Stimulated activated effector memory CD8-positive, alpha-beta T cell treated with anti-CD3 and anti-CD28 coated beads, Interleukin-12 subunit alpha, Interleukin-12 subunit beta, amount 100 ng/mL, for 72 hours (primary cell): ENCODE results near the gene HSBP1L1.
"Not testable (repeated sequence)": the region's sequence is repeated elsewhere in the genome, so short reads cannot be mapped to it uniquely, and the experiment has no call there.

Source experiments
- ATAC-seq: fragments of 150-1000 bp; cut with Tn5 transposase; 2 replicates; pipeline ENCODE4 v1.10.0; 2021
- DNase-seq, 2 donors: peaks; one replicate each; pipeline ENCODE4 v3.0.0; 2021 to 2022; ENCODE audit warnings: low spot score in 2 of 2
- H3K27ac Mint-ChIP-seq: one replicate; pipeline ENCODE4 v1.8.0; 2022; ENCODE audit warnings: mild to moderate bottlenecking, mixed read lengths
- H3K36me3 Mint-ChIP-seq: one replicate; pipeline ENCODE4 v1.8.0; 2022; ENCODE audit warnings: mild to moderate bottlenecking, mixed read lengths
- H3K4me1 Mint-ChIP-seq: one replicate; pipeline ENCODE4 v1.8.0; 2022; ENCODE audit warnings: mixed read lengths
- H3K4me3 Mint-ChIP-seq: one replicate; pipeline ENCODE4 v1.8.0; 2022; ENCODE audit warnings: mild to moderate bottlenecking, mixed read lengths
- H3K9me3 Mint-ChIP-seq: one replicate; pipeline ENCODE4 v1.8.0; 2022; ENCODE audit warnings: mixed read lengths

HSBP1L1 gene

DNA sequence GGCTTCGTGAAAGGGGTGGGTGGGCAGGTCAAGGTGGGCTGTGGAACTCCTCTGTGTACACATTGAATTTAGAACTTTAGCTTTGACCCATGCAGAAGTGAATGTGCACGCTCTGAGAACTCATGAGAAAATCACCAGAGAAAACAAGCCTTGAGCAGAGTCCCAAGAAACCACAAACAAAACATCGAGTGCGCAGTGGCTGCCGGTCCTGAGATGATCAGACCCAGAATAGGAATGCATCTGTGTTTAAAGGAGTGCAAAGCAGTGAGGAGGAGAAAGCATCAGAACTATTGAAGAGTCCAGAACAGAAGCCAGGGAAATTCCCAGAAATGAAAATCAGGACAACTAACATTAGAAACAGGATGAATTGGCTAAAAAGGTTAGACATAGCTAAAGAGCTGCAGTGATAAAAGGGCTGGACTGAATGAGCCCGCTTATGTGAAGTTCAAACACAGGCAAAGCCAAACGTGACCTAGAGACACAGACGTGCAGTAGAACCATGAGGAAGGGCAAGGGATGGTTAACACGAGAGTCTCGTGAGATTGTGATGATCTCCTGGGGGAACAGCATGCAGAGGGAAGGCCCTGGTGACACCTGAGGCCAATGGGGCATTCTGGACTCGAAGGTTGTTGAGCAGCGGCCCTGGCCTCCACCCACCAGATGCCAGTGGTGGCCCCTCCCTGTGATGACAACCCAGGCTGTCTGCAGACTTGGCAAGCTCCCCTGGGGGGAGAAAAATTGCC, 40.3 kb downstream of the HSBP1L1 start:
- DNase-seq (no peak), ATAC-seq (no peak)
- no peaks in the 10 kb centered on the region for H3K36me3 Mint-ChIP-seq
- no peak overlapping the region for H3K4me3 Mint-ChIP-seq
- no peak overlapping the region for H3K27ac Mint-ChIP-seq
- H3K4me1 Mint-ChIP-seq = peaks cover 7% of the 10 kb centered on the region
- H3K9me3 Mint-ChIP-seq = peaks cover 17% of the 10 kb centered on the region

DNA sequence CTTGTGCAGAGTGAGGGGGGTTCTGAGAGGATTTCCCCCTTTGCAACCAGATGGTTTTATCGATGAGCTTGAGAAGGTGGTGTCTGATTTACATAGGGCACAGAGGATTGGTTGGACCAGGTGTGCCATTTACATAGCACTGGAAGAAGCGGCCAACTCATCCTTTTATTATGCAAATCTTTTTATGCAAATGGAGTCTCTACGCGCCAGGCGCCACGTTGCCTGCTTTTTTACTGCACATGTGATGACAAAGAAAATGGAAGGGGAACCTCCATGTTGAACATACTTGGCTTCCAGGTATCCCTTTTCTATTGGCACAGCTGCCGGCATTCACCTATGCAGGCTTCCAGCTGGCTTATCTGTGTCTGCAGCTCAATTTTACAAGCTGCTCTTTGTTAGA, 42.3 kb downstream of the HSBP1L1 start:
- no peak overlapping the region for H3K27ac Mint-ChIP-seq
- DNase-seq (no peak), ATAC-seq (no peak)
- H3K9me3 Mint-ChIP-seq = peaks cover 14% of the 10 kb centered on the region
- H3K4me1 Mint-ChIP-seq = peaks cover 4% of the 10 kb centered on the region
- no peak overlapping the region for H3K4me3 Mint-ChIP-seq
- H3K36me3 Mint-ChIP-seq = no peaks in the 10 kb centered on the region

DNA sequence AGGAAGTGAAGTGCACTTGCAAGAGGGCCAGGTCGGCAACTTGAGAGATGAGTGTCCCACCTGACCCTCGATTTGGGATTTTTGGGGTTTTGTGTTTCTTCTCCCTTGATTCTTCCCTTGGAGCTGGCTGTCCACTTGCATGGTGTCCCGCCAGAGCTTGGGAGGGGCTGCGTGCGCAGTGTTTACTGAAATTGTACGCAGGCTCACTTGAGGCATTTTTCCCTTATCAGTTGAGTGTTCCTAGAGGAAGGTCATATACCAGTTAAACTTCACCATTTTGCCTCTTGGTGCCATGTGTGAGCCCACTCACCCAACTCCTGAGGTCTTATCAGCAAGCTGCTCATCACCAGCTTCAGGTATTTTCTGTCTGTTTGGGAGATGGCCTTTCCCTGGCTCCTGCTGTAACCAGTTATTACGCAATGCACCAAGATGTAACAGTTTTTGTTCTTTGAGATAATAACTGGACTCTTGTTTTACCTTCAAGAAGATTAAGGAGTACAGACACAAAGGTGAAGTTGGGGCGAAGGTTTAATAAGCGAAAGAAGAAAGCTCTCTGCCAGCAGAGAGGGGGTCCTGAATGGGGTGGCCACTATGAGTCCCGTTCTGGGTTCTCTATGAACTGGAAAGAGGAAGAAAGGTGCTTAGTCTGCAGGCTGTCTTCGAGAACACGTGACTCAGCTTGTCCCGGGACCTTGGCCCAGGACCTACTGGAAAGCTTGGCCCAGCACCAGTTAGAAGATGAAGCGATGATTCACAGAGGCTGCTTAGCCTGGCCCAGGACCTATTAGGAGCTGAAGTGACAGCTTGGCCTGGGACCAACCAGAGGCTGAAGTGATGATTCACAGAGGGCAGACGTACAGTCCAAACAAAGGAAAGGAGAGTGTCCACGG, 45.5 kb downstream of the HSBP1L1 start:
- H3K9me3 Mint-ChIP-seq = peaks cover 18% of the 10 kb centered on the region
- DNase-seq (no peak), ATAC-seq (no peak)
- H3K36me3 Mint-ChIP-seq = no peaks in the 10 kb centered on the region
- no peak overlapping the region for H3K4me3 Mint-ChIP-seq
- H3K27ac Mint-ChIP-seq = no peak overlapping the region
- H3K4me1 Mint-ChIP-seq = no peaks in the 10 kb centered on the region

DNA sequence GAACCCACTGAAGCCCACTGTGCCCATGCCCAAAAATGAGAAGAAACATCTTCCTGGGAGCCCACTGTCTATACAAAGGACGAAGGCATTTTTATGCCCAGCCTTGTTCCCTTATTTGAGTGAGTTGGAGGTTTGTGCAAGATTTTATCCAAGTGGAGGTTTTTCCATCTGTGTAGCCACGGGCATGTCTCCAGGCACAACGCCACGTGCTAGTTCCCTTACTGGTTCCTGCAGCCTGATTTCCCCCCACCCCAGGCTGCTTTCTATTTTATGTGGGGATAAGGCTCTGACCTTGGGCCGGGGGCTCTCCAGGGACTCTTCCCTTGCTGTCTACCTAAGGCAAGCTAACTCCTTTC, 46.1 kb downstream of the HSBP1L1 start:
- Mint-ChIP-seq H3K27ac (no peak overlapping the region), H3K4me3 (no peak overlapping the region), H3K36me3 (no peaks in the 10 kb centered on the region), H3K4me1 (no peaks in the 10 kb centered on the region), H3K9me3 (peaks cover 18% of the 10 kb centered on the region)
- DNase-seq = no peak
- no peak for ATAC-seq

DNA sequence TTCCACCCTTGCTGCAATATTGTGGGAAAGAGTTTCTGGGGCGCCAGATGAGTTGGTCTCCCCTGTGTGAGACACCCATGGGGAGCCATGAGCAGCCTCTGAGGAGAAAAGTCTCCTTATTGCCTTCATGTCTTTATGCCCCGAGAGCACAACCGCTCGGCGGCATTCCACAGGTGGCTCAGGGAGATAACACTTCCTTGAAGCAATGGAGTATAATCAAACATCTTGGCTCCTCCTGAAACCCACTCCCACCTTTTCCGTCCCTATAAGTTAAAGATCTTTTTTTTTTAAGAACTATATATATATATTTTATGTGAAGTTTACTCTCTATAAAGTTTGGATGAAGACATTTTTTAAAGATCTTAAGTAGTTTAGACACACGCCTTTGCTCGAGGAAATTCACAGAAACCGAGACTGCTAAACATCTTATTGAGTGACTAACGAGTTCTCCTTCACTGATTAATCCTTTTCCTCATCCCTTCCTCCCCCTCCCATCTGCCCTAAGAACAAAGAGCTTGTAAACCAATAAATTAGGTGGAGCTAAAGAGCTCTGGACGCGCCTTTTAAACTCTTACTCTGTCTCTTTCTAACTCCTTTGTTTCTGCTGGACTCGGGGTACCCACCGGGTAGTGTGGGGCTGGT, 47.2 kb downstream of the HSBP1L1 start:
- H3K4me3 Mint-ChIP-seq, H3K27ac Mint-ChIP-seq: not testable (repeated sequence)
- H3K9me3 Mint-ChIP-seq = peaks cover 18% of the 10 kb centered on the region

DNA sequence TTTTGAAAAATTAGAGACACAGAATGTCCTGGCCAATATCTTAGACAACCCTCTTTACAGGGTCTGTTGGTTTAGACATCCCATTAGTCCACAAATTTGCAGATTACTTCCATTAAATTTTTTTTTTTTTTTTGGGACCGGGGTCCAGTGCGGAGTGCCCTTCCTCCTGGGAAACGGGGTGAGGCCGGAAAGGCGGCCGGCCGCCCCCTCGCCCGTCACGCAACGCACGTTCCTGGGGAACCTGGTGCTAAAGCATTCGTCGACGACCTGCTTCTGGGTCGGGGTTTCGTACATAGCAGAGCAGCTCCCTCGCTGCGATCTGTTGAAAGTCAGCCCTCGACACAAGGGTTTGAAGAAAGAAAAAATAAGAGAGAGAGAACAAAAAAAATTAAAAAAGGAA, 48.3 kb downstream of the HSBP1L1 start:
- ATAC-seq (no peak), DNase-seq (no peak)
- Mint-ChIP-seq H3K4me3 (no peak overlapping the region), H3K9me3 (peaks cover 18% of the 10 kb centered on the region), H3K4me1 (no peaks in the 10 kb centered on the region), H3K27ac (no peak overlapping the region), H3K36me3 (no peaks in the 10 kb centered on the region)

More for the DNA sequence above, 47.2 kb downstream of the HSBP1L1 start:
- ATAC-seq, H3K36me3 Mint-ChIP-seq, H3K4me1 Mint-ChIP-seq, DNase-seq: not testable (repeated sequence)
